Activated T-cell treated with anti-CD3 and anti-CD28 coated beads for 4 hours (primary cell): ENCODE results near the gene SEMA3C.

Experiments used
- DNase-seq: peaks from one replicate; pipeline ENCODE4 v3.0.0-alpha.2; 2020

The SEMA3C gene

DNA sequence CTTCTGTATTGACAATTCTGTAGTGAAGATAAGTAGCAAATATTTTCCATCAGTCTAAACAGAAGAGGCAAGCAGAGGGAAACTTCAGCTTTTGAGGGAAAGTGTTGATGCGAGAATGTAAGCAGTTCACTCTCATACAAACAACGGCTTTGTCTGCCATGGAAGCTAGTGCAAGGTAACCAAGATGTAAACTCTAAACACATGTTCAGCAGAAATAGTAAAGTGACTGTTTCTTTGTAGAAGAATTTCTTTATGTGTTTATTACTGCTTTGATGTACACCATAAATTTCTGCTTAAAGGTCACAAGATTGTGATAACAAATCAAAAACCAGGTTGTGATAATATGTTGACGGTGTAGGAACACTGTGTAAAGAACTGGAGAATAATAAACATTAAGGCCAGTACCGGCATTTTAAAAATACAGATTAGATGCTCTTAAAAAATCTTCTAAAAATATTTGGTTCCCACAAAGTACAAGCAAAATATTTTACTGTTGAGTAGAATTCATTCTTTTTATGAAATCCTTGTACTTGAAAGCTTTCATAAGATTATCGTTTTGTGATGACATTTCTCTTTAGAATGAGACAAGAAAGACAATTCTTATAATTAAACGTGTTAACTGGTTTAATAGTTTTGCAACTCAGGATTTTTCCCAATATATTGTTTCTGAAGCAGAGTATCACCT lies 34.2 kb downstream of the SEMA3C start:
- DNase-seq = no peak

DNA sequence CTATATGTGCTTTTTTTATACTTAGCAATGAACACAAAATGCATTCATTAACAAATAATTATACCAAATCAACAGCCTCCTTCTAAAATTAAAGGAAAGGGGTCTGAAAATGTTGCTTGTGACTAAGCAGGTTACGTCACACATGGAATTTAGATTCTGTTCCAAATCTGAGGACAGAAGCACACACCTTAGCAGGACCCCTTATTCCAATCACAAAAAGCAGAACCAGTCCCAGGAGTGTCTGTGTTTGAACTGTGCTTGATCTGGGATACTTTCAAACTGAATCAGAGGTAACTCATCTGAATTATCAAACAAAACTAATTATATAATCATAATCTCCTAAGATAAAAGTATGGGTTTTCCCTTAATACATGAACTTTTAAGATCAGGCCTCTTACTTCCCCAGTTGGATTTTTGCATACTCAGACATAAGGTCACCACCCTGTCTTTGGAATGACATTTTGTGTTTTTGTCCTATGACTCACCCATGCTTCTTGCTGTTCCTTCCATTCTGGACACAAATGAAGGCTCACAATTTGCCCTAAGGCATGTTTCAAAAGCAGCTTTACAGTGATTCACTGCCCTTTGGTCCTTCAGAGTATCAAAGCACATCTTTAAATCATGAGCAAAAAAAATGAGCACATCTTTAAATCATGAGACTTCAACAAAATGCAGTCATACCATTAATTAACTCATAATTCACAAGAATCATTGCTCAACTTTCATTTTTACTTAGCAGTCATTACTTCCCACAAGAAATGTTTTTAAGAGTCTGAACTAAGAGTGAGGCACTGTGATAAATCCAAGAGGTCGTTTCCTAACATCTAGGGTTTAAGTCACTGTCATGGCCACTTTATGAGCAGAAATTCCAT lies 35.5 kb downstream of the SEMA3C start:
- DNase-seq = no peak

GRCh38 chr7:80882213-80882801 lies 36.5 kb downstream of the SEMA3C start:
- DNase-seq = no peak

DNA sequence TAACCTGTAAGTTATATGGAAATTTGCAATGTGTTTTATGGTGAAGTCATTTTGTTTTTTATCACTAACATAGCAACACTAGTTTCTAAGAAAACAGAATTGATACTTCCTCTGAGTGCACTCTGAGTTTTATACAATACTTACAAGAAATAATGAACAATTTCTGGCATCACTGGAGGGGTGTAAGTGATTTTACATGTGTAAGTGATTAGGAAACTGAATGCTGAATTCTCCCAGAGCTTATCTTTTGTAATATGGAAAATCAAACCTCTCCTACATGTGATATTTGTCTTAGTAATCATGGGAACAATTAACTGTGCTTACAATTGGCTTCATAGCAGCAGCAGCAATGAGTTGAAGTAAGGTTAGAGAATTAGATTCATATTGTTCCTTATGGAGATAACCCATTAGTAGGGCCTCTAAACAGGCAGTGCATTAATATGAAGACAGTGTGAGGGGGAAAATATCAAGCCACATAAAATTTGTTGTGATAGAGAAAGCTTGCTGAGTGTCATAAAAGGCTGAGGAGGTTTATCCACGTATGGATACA lies 37.4 kb downstream of the SEMA3C start:
- DNase-seq = no peak

DNA sequence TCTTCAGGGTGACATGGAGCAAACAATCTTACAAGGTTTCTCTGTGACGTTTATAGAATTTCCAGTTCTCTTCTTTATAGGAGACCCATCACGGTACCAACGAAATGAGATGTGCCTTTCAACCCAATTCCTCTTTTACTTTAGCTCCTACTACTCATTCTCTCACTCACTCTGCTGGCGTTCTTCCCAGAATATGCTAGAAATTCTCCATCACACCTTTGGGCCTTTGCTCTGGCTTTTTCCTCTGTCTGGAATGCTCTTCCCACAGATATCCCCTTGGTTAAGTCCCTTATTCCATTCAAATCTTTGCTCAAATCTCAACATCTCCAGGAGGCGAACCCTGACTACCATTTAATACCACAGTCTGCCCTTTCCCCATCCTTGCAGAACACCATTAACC lies 39.0 kb downstream of the SEMA3C start:
- no peak for DNase-seq

DNA sequence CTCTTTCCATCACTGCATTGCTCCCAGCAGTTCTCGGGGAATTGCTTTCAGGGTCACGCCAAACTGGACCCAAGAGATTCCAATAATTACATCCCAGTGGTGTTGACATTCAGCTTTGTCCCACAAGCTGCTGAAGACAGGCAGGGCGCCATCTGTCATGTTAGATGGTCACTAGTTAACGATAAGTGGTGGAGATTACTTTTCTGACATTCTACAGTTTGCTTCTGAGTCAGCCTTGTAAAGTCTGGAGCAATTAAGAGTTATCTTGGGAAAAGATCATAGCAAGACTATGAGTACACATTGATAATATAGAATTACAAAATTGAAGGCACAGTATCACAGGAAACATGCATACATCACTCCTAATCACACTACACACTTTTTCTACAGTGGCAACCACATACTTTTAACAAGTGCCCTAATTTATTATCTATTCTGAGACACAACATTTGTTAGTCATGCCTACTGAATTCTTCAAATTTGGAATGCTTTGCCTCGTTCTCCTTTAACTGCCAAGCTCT lies 41.9 kb downstream of the SEMA3C start:
- no peak for DNase-seq

DNA sequence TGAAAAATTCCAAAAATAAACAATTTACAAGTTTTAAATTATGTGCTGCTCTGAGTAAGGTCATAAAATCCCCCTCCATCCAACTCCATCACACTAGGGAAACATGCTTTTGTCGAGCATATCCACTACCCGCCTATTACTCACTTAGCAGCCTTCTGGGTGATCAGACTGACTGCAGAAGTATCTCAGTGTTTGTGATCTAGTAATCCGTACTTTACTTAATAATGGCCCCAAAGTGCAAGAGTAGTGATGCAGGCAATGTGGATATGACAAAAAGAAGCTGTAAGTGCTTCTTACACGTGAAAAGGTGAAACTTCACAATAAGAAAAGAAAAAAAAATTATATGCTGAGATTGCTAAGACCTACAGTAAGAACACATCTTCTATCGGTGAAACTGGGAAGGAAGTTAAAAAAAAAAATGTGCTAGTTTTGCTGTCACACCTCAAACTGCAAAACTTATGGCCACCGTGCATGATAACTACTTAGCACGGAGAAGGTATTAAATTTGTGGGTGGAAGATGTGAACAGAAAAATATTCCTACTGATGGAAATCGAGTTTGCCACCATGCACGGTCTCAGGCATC lies 43.2 kb downstream of the SEMA3C start:
- DNase-seq = no peak

GRCh38 chr7:80873140-80873539 lies 45.7 kb downstream of the SEMA3C start:
- no peak for DNase-seq

DNA sequence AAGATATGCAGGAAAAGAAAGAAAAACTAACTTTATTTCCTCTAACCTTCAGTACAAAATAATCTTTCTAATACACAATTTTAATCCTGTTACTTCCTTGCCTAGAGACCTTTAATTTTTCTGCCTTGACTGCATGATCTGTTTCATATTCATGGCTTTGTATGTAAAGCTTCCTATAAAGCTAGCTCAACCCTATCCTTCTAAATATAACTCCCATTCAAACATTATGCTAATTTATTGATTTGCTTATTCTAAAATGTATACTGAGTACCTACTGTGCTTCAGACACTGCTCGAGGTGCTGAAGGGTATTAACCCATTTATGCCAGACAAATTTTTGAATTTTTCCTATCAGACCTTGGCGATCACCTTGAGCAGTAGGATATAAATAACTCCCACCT lies 47.6 kb downstream of the SEMA3C start:
- no peak for DNase-seq

DNA sequence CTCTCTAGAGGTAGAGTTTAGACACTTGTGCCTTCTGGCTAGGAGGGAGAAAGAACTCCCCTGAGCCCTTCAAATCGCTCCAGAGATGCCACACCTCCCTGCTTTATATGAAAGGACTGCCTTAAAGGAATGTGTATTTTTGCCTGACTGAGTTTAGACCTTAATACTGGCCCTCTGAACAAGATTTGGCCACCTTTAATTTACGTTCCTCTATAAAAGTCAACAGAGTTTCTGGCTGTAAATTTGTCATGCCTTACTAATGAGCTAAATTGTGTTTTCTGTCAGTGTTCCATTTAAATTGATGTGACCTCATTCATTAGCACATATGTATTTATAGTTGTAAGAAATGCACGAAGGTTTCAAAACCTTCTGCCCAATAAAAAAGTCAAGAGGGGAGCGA lies 48.0 kb downstream of the SEMA3C start:
- no peak for DNase-seq

DNA sequence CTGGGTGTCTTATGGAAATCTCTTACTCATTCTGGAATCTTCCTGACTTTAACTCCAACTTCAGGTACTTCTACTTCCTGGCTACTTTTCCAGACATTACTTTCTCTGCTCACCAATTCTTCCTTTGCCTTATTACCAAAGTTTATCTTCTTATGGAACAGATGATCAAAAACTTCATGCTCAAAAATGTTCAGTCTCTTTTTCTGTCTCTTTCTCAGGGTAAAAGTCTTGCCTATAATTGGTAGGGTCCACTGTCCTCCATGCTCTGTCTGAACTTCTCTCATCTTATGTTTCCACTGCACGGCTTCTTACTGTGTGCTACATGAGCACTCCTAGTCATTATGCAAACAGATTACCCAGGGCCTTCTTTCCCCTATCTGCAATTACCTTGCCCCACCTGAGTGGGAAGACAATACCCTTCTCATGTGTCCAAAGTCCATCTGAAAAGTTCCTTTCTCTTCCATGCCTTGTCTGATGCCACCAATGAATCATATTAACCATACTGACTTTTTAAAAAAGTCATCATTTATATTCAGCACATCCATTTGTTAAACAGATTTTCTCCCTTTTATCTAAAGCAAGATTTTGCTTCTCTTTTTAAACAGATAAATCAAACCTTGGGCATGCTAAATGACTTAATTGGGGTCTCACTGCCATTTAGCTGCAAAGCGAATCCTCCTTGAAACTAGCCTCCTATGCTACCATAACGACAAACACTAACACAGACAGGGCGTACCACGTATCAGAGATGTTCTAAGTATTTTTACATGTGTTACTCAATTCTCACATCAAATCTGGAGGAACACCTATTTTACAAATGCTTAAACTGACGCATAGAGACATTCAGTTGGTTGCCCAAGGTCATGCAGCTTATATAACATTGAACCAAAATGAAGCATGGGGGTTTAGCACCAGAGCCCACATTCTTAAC lies 48.8 kb downstream of the SEMA3C start:
- no peak for DNase-seq

DNA sequence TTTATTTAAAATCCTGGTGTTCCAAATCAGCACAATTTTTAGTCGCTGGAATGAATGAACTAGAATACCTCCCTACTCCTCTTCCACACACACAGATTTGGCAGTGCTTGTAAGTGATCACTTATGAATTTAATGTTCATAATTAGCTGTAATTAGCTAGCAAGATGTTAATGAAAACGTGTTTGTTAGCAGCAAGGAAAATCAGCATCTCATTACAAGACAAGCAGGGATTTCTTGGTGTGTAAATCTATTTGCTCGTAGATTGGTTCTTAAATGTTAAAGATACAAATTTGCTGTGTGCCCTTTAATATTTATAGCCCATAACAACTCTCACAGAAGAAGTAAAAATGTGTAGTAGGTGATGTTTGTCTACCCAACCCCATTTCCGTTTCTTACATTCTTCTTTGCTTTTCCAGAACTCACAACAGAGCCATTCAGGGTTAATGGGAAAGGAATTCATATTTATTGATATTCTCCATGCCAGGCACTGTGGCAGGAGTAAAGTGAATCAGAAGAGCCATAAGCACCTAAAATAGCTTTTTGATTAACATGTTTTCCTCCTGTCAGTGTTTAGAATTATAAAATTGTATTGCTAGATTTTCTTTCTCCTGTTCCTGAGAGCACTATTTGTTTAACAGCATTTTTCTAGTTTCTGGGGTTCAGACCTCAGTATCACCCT lies 49.6 kb downstream of the SEMA3C start:
- DNase-seq = no peak

- DNase-seq = no peak
Measured at GRCh38 chr7:80868566-80868965, 50.3 kb downstream of the SEMA3C start.

DNA sequence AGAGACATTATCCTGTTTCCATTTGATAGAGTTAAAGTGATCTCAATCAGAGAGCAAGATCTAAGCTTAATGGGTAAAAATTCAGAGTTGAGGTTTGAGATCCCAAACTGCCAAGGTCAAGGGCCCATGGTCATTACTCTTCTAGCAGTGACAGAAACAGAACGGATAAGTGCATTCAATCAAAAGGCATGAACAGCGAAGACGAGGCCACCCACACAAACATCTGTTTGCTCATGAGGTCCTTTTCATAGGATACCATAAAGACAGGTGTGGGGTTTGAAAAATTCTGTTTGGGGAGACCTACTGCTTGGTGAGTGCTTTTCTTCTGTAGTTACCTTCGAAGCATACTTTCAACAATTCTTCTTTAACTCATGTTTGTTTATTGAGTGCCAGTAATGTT lies 58.3 kb downstream of the SEMA3C start:
- DNase-seq = no peak

- DNase-seq = no peak
Measured at GRCh38 chr7:80859272-80859970, 59.4 kb downstream of the SEMA3C start.

- DNase-seq = no peak
Measured at GRCh38 chr7:80858141-80858903, 60.5 kb downstream of the SEMA3C start.

DNA sequence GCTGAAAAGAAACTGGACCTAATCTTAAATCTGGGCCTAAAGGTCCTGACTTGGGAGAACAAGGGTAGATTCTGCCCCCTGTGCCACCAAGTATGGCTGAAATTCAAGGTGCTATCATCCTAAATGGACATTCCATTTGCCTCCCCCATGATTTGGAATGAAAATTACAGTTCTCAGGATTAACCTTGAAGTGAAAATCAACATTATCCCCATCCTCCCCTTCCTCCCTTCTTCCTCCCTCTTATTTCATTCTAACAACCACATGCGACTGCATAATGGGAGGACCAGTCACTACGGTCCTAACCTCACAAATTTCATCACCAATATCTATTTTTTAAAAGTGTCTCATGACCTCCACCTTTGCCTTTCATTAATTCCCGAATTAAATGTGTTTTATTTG lies 62.1 kb downstream of the SEMA3C start:
- no peak for DNase-seq

DNA sequence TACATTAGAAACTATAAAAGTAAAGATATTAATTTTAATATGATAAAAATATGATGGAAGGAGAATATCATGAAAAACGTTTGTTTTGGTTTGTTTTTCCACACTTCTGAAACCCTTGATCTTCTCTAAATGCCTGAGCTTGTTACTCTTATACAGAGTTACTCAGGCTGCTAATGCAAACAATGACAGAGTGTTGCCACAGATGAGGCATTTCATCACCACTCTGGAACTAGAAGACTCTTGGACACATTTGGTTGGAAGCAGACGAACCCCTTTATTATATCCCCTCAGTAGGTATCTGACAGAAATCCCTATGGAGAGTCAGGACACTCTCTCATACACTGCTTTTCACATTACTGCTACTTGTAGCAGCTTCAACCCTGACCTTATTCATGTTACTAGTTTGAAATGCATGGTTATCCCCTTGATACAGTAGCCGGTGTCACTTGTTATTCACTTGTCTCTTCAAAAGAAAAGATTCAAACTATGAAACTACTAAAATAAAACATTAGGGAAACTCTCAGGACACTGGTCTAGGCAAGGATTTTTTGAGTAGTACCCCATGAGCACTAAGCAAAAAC lies 66.9 kb downstream of the SEMA3C start:
- no peak for DNase-seq

DNA sequence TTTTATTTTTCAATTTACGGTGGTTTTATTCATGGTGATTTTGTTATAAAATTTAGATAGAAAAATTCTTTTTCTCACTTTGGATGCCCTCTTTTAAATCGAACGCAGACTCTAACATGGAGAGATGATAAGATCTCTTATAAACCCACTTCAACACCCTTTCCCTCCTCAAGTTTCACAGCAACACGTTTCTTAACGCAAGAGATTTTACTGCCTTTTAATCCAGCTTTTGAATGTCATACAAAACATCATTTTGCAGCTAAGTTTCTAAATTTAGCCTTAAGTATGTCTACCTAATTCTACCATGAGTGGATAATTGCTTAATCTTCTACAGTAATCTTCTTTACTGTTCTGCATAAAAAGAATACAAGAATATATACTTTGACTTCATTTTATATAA lies 70.0 kb downstream of the SEMA3C start:
- DNase-seq = no peak

GRCh38 chr7:80847895-80848294 lies 71.0 kb downstream of the SEMA3C start:
- DNase-seq = no peak
